ENCODE data around the gene ZP2.

The ZP2 gene

GRCh38 chr16:21242756-21243155 lies 31.4 kb upstream of the ZP2 start:
- TF ChIP-seq, protein P1, sequence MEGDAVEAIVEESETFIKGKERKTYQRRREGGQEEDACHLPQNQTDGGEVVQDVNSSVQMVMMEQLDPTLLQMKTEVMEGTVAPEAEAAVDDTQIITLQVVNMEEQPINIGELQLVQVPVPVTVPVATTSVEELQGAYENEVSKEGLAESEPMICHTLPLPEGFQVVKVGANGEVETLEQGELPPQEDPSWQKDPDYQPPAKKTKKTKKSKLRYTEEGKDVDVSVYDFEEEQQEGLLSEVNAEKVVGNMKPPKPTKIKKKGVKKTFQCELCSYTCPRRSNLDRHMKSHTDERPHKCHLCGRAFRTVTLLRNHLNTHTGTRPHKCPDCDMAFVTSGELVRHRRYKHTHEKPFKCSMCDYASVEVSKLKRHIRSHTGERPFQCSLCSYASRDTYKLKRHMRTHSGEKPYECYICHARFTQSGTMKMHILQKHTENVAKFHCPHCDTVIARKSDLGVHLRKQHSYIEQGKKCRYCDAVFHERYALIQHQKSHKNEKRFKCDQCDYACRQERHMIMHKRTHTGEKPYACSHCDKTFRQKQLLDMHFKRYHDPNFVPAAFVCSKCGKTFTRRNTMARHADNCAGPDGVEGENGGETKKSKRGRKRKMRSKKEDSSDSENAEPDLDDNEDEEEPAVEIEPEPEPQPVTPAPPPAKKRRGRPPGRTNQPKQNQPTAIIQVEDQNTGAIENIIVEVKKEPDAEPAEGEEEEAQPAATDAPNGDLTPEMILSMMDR (IDR thresholded peaks at IDR 0.05; ENCODE audit: insufficient read depth, low read depth, low read length, missing control alignments) = no peak
- no peak overlapping the region for H3K4me3 ChIP-seq (ENCODE audit: low read length)
- no peak for DNase-seq (ENCODE audit: low read depth)

- TF ChIP-seq, protein P1 (IDR thresholded peaks at IDR 0.05; ENCODE audit: insufficient read depth, low read depth, low read length, missing control alignments) = no peak
- DNase-seq (ENCODE audit: low read depth) = no peak
- H3K4me3 ChIP-seq (ENCODE audit: low read length) = no peak overlapping the region
These were observed 28.3 kb upstream of the ZP2 start for GRCh38 chr16:21239646-21240045.

GRCh38 chr16:21236831-21237230 lies 25.5 kb upstream of the ZP2 start:
- H3K4me3 ChIP-seq (ENCODE audit: low read length) = no peak overlapping the region
- DNase-seq (ENCODE audit: low read depth) = no peak
- TF ChIP-seq, protein P1 (IDR thresholded peaks at IDR 0.05; ENCODE audit: insufficient read depth, low read depth, low read length, missing control alignments) = no peak

GRCh38 chr16:21235199-21235585 lies 23.8 kb upstream of the ZP2 start:
- DNase-seq (ENCODE audit: low read depth) = no peak
- TF ChIP-seq, protein P1 (IDR thresholded peaks at IDR 0.05; ENCODE audit: insufficient read depth, low read depth, low read length, missing control alignments) = no peak
- H3K4me3 ChIP-seq (ENCODE audit: low read length) = no peak overlapping the region

- TF ChIP-seq, protein P1 (IDR thresholded peaks at IDR 0.05; ENCODE audit: insufficient read depth, low read depth, low read length, missing control alignments) = no peak
- no peak for DNase-seq (ENCODE audit: low read depth)
- H3K4me3 ChIP-seq (ENCODE audit: low read length) = no peak within 1 kb of the TSS
These were observed 22.3 kb upstream of the ZP2 start, which contains the start of gene ANKS4B for GRCh38 chr16:21233521-21234150. TSS of gene ANKS4B (plus strand) at chr16:21233699. CDS start at chr16:21233738, 39 bp downstream.

DNA sequence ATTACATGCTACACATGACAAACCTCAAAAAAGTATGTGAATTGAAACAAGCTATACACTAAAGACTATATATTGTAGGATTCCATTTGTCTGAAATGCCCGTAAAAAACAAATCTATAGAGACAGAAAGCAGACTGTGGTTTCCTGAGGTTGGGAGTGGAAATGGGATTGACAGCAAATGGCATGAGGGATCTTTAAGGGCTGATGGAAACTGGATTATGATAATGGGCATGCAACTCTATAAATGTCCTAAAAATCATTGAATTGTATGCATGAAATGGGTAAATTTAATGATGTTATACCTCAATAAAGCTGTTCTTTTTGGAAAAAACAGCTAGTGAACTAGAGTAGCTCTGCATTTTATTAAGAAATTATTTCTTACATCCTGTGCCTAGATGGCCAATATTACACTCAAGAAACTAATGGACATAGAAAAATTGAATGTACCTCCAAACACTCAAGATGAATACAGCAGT lies 21.7 kb upstream of the ZP2 start:
- DNase-seq (ENCODE audit: low read depth) = no peak
- TF ChIP-seq, protein P1 (IDR thresholded peaks at IDR 0.05; ENCODE audit: insufficient read depth, low read depth, low read length, missing control alignments) = no peak
- no peak overlapping the region for H3K4me3 ChIP-seq (ENCODE audit: low read length)

- DNase-seq (ENCODE audit: low read depth) = no peak
- TF ChIP-seq, protein P1 (IDR thresholded peaks at IDR 0.05; ENCODE audit: insufficient read depth, low read depth, low read length, missing control alignments) = no peak
- no peak overlapping the region for H3K4me3 ChIP-seq (ENCODE audit: low read length)
These were observed 17.0 kb upstream of the ZP2 start for GRCh38 chr16:21228361-21228872.
